ENCODE results near the gene SPATA31A5. TPM values are rescaled to one million over a fixed set of nuclear protein-coding genes. Genes with fewer than 3 reads are reported as not detected.
"Not testable (repeated sequence)": the region's sequence is repeated elsewhere in the genome, so short reads cannot be mapped to it uniquely, and the experiment has no call there.

SPATA31A5 gene
- not detected for total RNA-seq
- long read RNA-seq = 0 reads

GRCh38 chr9:60914107-60914506, at the start of gene SPATA31A5:
Gene SPATA31A5 (plus strand): TSS chr9:60914407. CDS start chr9:60914436, 29 bp downstream.
- ATAC-seq; DNase-seq; intact Hi-C loops (cut with micrococcal nuclease): not testable (repeated sequence)

- intact Hi-C loops (cut with micrococcal nuclease); DNase-seq: not testable (repeated sequence)
- ATAC-seq = peak; percentile 75
Measured at GRCh38 chr9:60962990-60963350, 48.8 kb downstream of the SPATA31A5 start.

DNA sequence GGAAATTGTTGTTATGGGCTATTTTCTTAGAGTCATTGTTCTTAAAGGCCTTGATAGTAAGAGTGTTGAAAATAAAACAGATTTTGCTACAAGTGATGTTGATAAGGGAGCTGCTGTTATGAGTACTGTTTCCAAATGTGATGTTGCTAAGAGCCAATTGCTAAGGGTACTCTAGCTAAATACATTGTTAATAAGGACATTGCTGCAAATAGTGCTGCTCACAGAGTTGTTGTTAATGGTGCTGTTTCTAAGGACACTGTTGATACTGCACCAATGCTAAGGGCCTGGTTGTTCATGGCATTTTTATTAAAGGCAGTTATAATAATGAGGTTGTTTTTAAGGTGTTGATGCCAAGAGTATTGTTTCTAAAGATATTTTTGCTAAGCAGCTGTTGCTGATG, 52.2 kb downstream of the SPATA31A5 start:
- DNase-seq; intact Hi-C loops (cut with micrococcal nuclease): not testable (repeated sequence)
- peak; percentile 89 for ATAC-seq

Data from left ventricle myocardium superior (tissue), 1 donor.